IMR-90 (cell line): Measurements from ENCODE around the gene PFDN6. TPM values are rescaled to one million over a fixed set of nuclear protein-coding genes. Genes with fewer than 3 reads are reported as not detected.

ENCODE experiments used
- ATAC-seq: fragments of 200-7000 bp; cut with Tn5 transposase; 2 replicates; pipeline ENCODE4 v1.9.1; 2020; ENCODE audit warnings: low read depth, mild to moderate bottlenecking, moderate library complexity
- BruUV-seq: library from RNA; stranded (reverse); fragments of 400-500 nt; replicated peaks from 2 replicates; lab custom pipeline; 2021; lab: Mats Ljungman, UMichigan
- CTCF ChIA-PET: fragments of 300-600 bp; formaldehyde crosslinking; extraction: SDS; loops from one replicate; lab custom pipeline; 2021; ENCODE audit warnings: antibody characterized with exemption; lab: Yijun Ruan, JAX
- POLR2A ChIA-PET: fragments of 300-600 bp; sonication (Branson Sonifier 250); formaldehyde crosslinking; loops from one replicate; lab custom pipeline; 2022; ENCODE audit warnings: antibody characterized with exemption; ENCODE audit not compliant: unreplicated experiment; lab: Charles Lee
- DNase-seq: peaks from one replicate; pipeline ENCODE4 v3.0.0; 2013
- H2AFZ ChIP-seq: replicated peaks from 2 replicates; pipeline ENCODE3; 2013; ENCODE audit warnings: low read length, mild to moderate bottlenecking; ENCODE audit not compliant: poor library complexity
- H2AK5ac ChIP-seq: 2 replicates; pipeline ENCODE4 v1.6.1; 2013; ENCODE audit warnings: low read depth, low read length, inconsistent platforms
- H2AK9ac ChIP-seq: replicated peaks from 2 replicates; pipeline ENCODE3; 2013; ENCODE audit warnings: mild to moderate bottlenecking, low read depth, low read length, moderate library complexity; ENCODE audit not compliant: poor library complexity
- H2BK120ac ChIP-seq: 2 replicates; pipeline ENCODE4 v1.6.1; 2013; ENCODE audit warnings: low read depth, low read length, inconsistent platforms
- H2BK15ac ChIP-seq: 3 replicates; pipeline ENCODE4 v1.6.1; 2013; ENCODE audit warnings: low read depth, low read length, inconsistent platforms
- H2BK20ac ChIP-seq: 2 replicates; pipeline ENCODE4 v1.6.1; 2013; ENCODE audit warnings: low read depth, mild to moderate bottlenecking, inconsistent platforms, low read length, moderate library complexity
- H2BK5ac ChIP-seq: 2 replicates; pipeline ENCODE4 v1.6.1; 2013; ENCODE audit warnings: mild to moderate bottlenecking, low read depth, low read length, inconsistent platforms; ENCODE audit not compliant: poor library complexity, severe bottlenecking
- H3K14ac ChIP-seq: replicated peaks from 2 replicates; pipeline ENCODE4 v1.6.1; 2013; ENCODE audit warnings: low read depth, low read length, inconsistent platforms
- H3K18ac ChIP-seq: 2 replicates; pipeline ENCODE4 v1.6.1; 2013; ENCODE audit warnings: low read depth, low read length, control low read depth
- H3K23ac ChIP-seq: 2 replicates; pipeline ENCODE4 v1.6.1; 2013; ENCODE audit warnings: low read depth, low read length, inconsistent platforms
- H3K27ac ChIP-seq: 2 replicates; pipeline ENCODE4 v1.5.1; 2013; ENCODE audit warnings: mild to moderate bottlenecking, control low read depth, low read length; ENCODE audit not compliant: insufficient read depth
- H3K27me3 ChIP-seq: 2 replicates; pipeline ENCODE4 v1.6.1; 2013; ENCODE audit warnings: low read length; ENCODE audit not compliant: control insufficient read depth, insufficient read depth
- H3K36me3 ChIP-seq: 2 replicates; pipeline ENCODE4 v1.6.1; 2013; ENCODE audit warnings: low read length, mixed read lengths; ENCODE audit not compliant: control insufficient read depth, insufficient read depth
- H3K4ac ChIP-seq: 2 replicates; pipeline ENCODE4 v1.6.1; 2013; ENCODE audit warnings: low read depth, low read length, inconsistent platforms
- H3K4me1 ChIP-seq: 2 replicates; pipeline ENCODE4 v1.6.1; 2013; ENCODE audit warnings: low read length, mixed read lengths; ENCODE audit not compliant: control insufficient read depth, insufficient read depth
- H3K4me2 ChIP-seq: 2 replicates; pipeline ENCODE4 v1.6.1; 2013; ENCODE audit warnings: low read depth, mild to moderate bottlenecking, control low read depth, low read length, moderate library complexity
- H3K4me3 ChIP-seq: 2 replicates; pipeline ENCODE4 v1.5.1; 2013; ENCODE audit warnings: low read depth, mild to moderate bottlenecking, control low read depth, low read length, moderate library complexity; ENCODE audit not compliant: insufficient read depth
- H3K56ac ChIP-seq: 2 replicates; pipeline ENCODE4 v1.6.1; 2013; ENCODE audit warnings: low read length, inconsistent platforms; ENCODE audit not compliant: insufficient read depth; ENCODE audit errors: extremely low read depth
- H3K79me1 ChIP-seq, 2 experiments: 2 replicates each; pipeline ENCODE4 v1.6.1; 2013; ENCODE audit warnings: low read length in 2 of 2, inconsistent platforms in 1 of 2, low read depth in 1 of 2
- H3K9ac ChIP-seq: 2 replicates; pipeline ENCODE4 v1.6.1; 2013; ENCODE audit warnings: low read depth, low read length, control low read depth
- H3K9me1 ChIP-seq: 2 replicates; pipeline ENCODE4 v1.6.1; 2013; ENCODE audit warnings: low read length, inconsistent platforms; ENCODE audit not compliant: insufficient read depth
- H3K9me3 ChIP-seq: 2 replicates; pipeline ENCODE4 v1.6.1; 2013; ENCODE audit warnings: low read length; ENCODE audit not compliant: control insufficient read depth, insufficient read depth
- H4K20me1 ChIP-seq: 2 replicates; pipeline ENCODE4 v1.6.1; 2013; ENCODE audit warnings: low read length, inconsistent platforms; ENCODE audit not compliant: insufficient read depth
- H4K5ac ChIP-seq: 2 replicates; pipeline ENCODE4 v1.6.1; 2013; ENCODE audit warnings: mild to moderate bottlenecking, low read depth, low read length, control low read depth
- H4K8ac ChIP-seq, 2 experiments: 2 replicates each; pipeline ENCODE4 v1.6.1; 2013; ENCODE audit warnings: low read depth in 2 of 2, low read length in 2 of 2, control low read depth in 1 of 2, inconsistent platforms in 1 of 2
- H4K91ac ChIP-seq: 2 replicates; pipeline ENCODE4 v1.6.1; 2013; ENCODE audit warnings: low read depth, low read length, inconsistent platforms; ENCODE audit not compliant: insufficient read depth
- CTCF ChIP-seq: conservative IDR thresholded peaks from 2 replicates; pipeline ENCODE4 v1.5.1; 2012; ENCODE audit warnings: mild to moderate bottlenecking, low read depth, low read length, improper control_type of control experiment
- POLR2A ChIP-seq: IDR thresholded peaks from 2 replicates; pipeline ENCODE4 v1.6.1; 2012; ENCODE audit warnings: mild to moderate bottlenecking, low read depth, low read length
- RCOR1 ChIP-seq: IDR thresholded peaks from 2 replicates; pipeline ENCODE4 v1.6.1; 2012; ENCODE audit warnings: mild to moderate bottlenecking, low read length, improper control_type of control experiment; ENCODE audit not compliant: insufficient replicate concordance
- RFX5 ChIP-seq: IDR thresholded peaks from 2 replicates; pipeline ENCODE4 v1.8.0; 2012; ENCODE audit warnings: low read depth, mild to moderate bottlenecking, low read length, moderate library complexity
- SMC3 ChIP-seq: fragments of 150-350 bp; IDR thresholded peaks from 2 replicates; pipeline ENCODE4 v1.6.1; 2016; ENCODE audit warnings: low read depth, mild to moderate bottlenecking, antibody characterized with exemption, low read length, moderate library complexity
- USF2 ChIP-seq: fragments of 150-350 bp; IDR thresholded peaks from 2 replicates; pipeline ENCODE4 v1.6.1; 2017; ENCODE audit warnings: mild to moderate bottlenecking, antibody characterized with exemption, low read length, low read depth
- WGBS, 2 experiments: methylation state at CpG; one replicate each; pipeline versions ENCODE4 v1.1.5 to v1.1.7; 2013; ENCODE audit warnings: missing lambda C conversion rate in 2 of 2; ENCODE audit not compliant: insufficient read length in 1 of 2; ENCODE audit errors: extremely low coverage in 2 of 2; 5-methylcytosine and 5-hydroxymethylcytosine counted together
- dilution Hi-C: fragments of 300-500 bp; cut with HindIII; formaldehyde crosslinking; loops from one replicate; pipeline ENCODE4 v1.14.3; 2018; ENCODE audit warnings: low sequenced_read_pairs; ENCODE audit not compliant: unreplicated experiment
- in situ Hi-C: fragments of 300-500 bp; cut with MboI; formaldehyde crosslinking; loops from 3 replicates; pipeline ENCODE4 v1.14.3; 2019; ENCODE audit warnings: low sequenced_read_pairs, inconsistent platforms, mixed read lengths
- intact Hi-C: fragments of 100-400 bp; cut with micrococcal nuclease; formaldehyde crosslinking; loops from 2 replicates; pipeline ENCODE4 v1.10.0; 2022
- polyA plus RNA-seq, 3 experiments: library from polyadenylated mRNA; depleted of rRNA; stranded (reverse); fragments of >200 nt; gene quantifications; 2 replicates each; pipeline ENCODE4 v1.2.3, GENCODE V29; 2012; ENCODE audit warnings: low replicate concordance in 1 of 3
- total RNA-seq: library from RNA; depleted of rRNA; stranded (reverse); fragments of >200 nt; gene quantifications from 2 replicates; pipeline ENCODE4 v1.2.3, GENCODE V29; 2012

Gene PFDN6
- total and polyA plus RNA-seq, 2 of the 4 experiments (the other 2 are of a cell fraction) = 24.4 to 92.1 TPM

- no peak overlapping the region for H4K5ac ChIP-seq
- H3K9me1 ChIP-seq = peaks cover 11% of the 10 kb centered on the region
- H2BK15ac ChIP-seq = no peak overlapping the region
- H3K56ac ChIP-seq = no peak overlapping the region
- H3K4me2 ChIP-seq = no peak overlapping the region
- ChIA-PET CTCF (interaction anchor here (0.5 to 0.6 kb wide), 2 partner anchors 11 to 46 kb away, joined by 3 read pairs; no protein-coding TSS in a partner anchor), POLR2A (interaction anchor here (1.0 kb wide), 1 partner anchor 18 kb away, joined by 4 read pairs; no protein-coding TSS in a partner anchor)
- H3K4me1 ChIP-seq = peaks cover 12% of the 10 kb centered on the region
- no peaks in the 10 kb centered on the region for H3K27me3 ChIP-seq
- no peak overlapping the region for H2AK9ac ChIP-seq
- TF ChIP-seq RFX5 (no peak), SMC3 (no peak), USF2 (no peak), CTCF (no peak), RCOR1 (no peak), POLR2A (no peak)
- no peak overlapping the region for H3K18ac ChIP-seq
- 0 out of 2 replicates have a peak overlapping the region, but pooled peaks have one; percentile 80 for H3K23ac ChIP-seq
- peak overlapping the region; percentile 20; the same call in 1 of the 2 replicates for H2AK5ac ChIP-seq
- peak overlapping the region in 1 of 2 experiments; percentile 13; a peak in 1 of 4 replicates for H4K8ac ChIP-seq
- no peak overlapping the region for H2BK120ac ChIP-seq
- H3K4ac ChIP-seq = no peak overlapping the region
- ATAC-seq (no peak), DNase-seq (peak; percentile 10)
- H3K9ac ChIP-seq = no peak overlapping the region
- H4K20me1 ChIP-seq = peaks cover 3% of the 10 kb centered on the region; the same call in 1 of the 2 replicates
- WGBS, 2 experiments = 92% methylated on average over 5 of the region's 6 CpGs; no CpG with 5 or more reads in 1 of the 2 experiments
- H3K36me3 ChIP-seq = peaks cover 10% of the 10 kb centered on the region; the same call in 1 of the 2 replicates
- dilution Hi-C loops = no loop called here
- H2AFZ ChIP-seq = no peak overlapping the region
- in situ Hi-C loops = no loop called here
- no peaks in the 10 kb centered on the region for H3K9me3 ChIP-seq
- H3K79me1 ChIP-seq = peaks cover 3 to 35% of the 10 kb centered on the region in 2 experiments; a peak in 3 of 4 replicates
- H3K27ac ChIP-seq = no peak overlapping the region
- no peak overlapping the region for H3K4me3 ChIP-seq
- peak overlapping the region; percentile 36; the same call in 1 of the 2 replicates for H2BK20ac ChIP-seq
- intact Hi-C loops = no loop called here
- H3K14ac ChIP-seq = no peak overlapping the region
- BruUV-seq = no TSS peak
- H4K91ac ChIP-seq = no peak overlapping the region
- no peak overlapping the region for H2BK5ac ChIP-seq
Observed at GRCh38 chr6:33251395-33252012, 37.9 kb upstream of the PFDN6 start.
